GM18951 (cell line): ENCODE results near the gene SLC38A7.
"Not testable (repeated sequence)": the region's sequence is repeated elsewhere in the genome, so short reads cannot be mapped to it uniquely, and the experiment has no call there.

Experiments used
- POLR2A ChIP-seq: IDR thresholded peaks from 4 replicates; pipeline ENCODE4 v1.6.1; 2011; ENCODE audit warnings: mild to moderate bottlenecking; ENCODE audit not compliant: insufficient read length, insufficient read depth; ENCODE audit errors: extremely low read depth
- in situ Hi-C: fragments of 300-500 bp; cut with MboI; formaldehyde crosslinking; loops from one replicate; pipeline ENCODE4 v1.12.0; 2022; ENCODE audit warnings: low sequenced_read_pairs, mixed read lengths, inconsistent platforms; ENCODE audit not compliant: unreplicated experiment

Gene SLC38A7

GRCh38 chr16:58709333-58709732 is 24.8 kb upstream of the SLC38A7 start:
- in situ Hi-C loops, result no loop called here
- no peak for TF ChIP-seq POLR2A

- in situ Hi-C loops, result no loop called here
- TF ChIP-seq POLR2A, result no peak
Measured at GRCh38 chr16:58699151-58699550, 14.6 kb upstream of the SLC38A7 start.

- in situ Hi-C loops, result no loop called here
- TF ChIP-seq POLR2A, result no peak
Measured at GRCh38 chr16:58695368-58695767, 10.8 kb upstream of the SLC38A7 start.

GRCh38 chr16:58692450-58692849 is 7.9 kb upstream of the SLC38A7 start:
- in situ Hi-C loops, result no loop called here
- TF ChIP-seq POLR2A, result no peak

GRCh38 chr16:58686985-58687706 is 2.6 kb upstream of the SLC38A7 start:
- in situ Hi-C loops, result not testable (repeated sequence)

- in situ Hi-C loops, result no loop called here
- TF ChIP-seq POLR2A, result no peak
Measured at GRCh38 chr16:58685084-58685449, 497 bp upstream of the SLC38A7 start.

- in situ Hi-C loops, result no loop called here
- TF ChIP-seq POLR2A, result no peak
Measured at GRCh38 chr16:58684001-58684353, 593 bp downstream of the SLC38A7 start.

GRCh38 chr16:58679763-58680162 is 4.8 kb downstream of the SLC38A7 start:
- no peak for TF ChIP-seq POLR2A
- in situ Hi-C loops, result no loop called here

GRCh38 chr16:58678716-58679115 is 5.9 kb downstream of the SLC38A7 start:
- in situ Hi-C loops, result no loop called here

GRCh38 chr16:58678269-58678668 is 6.3 kb downstream of the SLC38A7 start:
- in situ Hi-C loops, result no loop called here
- TF ChIP-seq POLR2A, result no peak

More at GRCh38 chr16:58678716-58679115, 5.9 kb downstream of the SLC38A7 start:
- TF ChIP-seq POLR2A, result no peak

GRCh38 chr16:58670946-58671583 is 13.5 kb downstream of the SLC38A7 start:
- in situ Hi-C loops, result loop anchor here (25.0 kb wide), 1 partner anchor 334 kb away; no protein-coding TSS in a partner anchor
- TF ChIP-seq POLR2A, result no peak

- TF ChIP-seq POLR2A, result no peak
- in situ Hi-C loops, result loop anchor here (25.0 kb wide), 1 partner anchor 333 kb away; no protein-coding TSS in a partner anchor
Measured at GRCh38 chr16:58670177-58670576, 14.4 kb downstream of the SLC38A7 start.

GRCh38 chr16:58665200-58665599 is 19.4 kb downstream of the SLC38A7 start:
- no peak for TF ChIP-seq POLR2A
- in situ Hi-C loops, result loop anchor here (25.0 kb wide), 1 partner anchor 328 kb away; no protein-coding TSS in a partner anchor

GRCh38 chr16:58661199-58661830 is 23.3 kb downstream of the SLC38A7 start:
- TF ChIP-seq POLR2A, result no peak
- in situ Hi-C loops, result loop anchor here (25.0 kb wide), 1 partner anchor 324 kb away; no protein-coding TSS in a partner anchor

GRCh38 chr16:58659911-58660310 is 24.7 kb downstream of the SLC38A7 start:
- in situ Hi-C loops, result loop anchor here (25.0 kb wide), 1 partner anchor 323 kb away; no protein-coding TSS in a partner anchor
